Kidney epithelial cell (primary cell): ENCODE results near the gene CGRRF1. TPM values are rescaled to one million over a fixed set of nuclear protein-coding genes. Genes with fewer than 3 reads are reported as not detected.

Source experiments
- DNase-seq: peaks from one replicate; pipeline ENCODE4 v3.0.0-alpha.2; 2010; ENCODE audit warnings: low read depth
- H3K27me3 ChIP-seq: 2 replicates; pipeline ENCODE4 v1.6.0; 2011; ENCODE audit warnings: low read length; ENCODE audit not compliant: control insufficient read depth, insufficient read depth
- H3K36me3 ChIP-seq: 2 replicates; pipeline ENCODE4 v1.5.1; 2011; ENCODE audit warnings: low read length; ENCODE audit not compliant: control insufficient read depth, insufficient read depth
- H3K4me3 ChIP-seq: 2 replicates; pipeline ENCODE4 v1.5.1; 2011; ENCODE audit warnings: low read depth, mild to moderate bottlenecking, control low read depth, low read length
- total RNA-seq: library from RNA; depleted of rRNA; stranded (reverse); fragments of >200 nt; gene quantifications from 2 replicates; pipeline ENCODE4 v1.2.3, GENCODE V29; 2015
- TF ChIP-seq, protein P1 (sequence below): IDR thresholded peaks from 2 replicates; pipeline ENCODE4 v1.5.1; 2011; ENCODE audit warnings: mild to moderate bottlenecking, moderate library complexity, low read length, control low read depth, inconsistent platforms; ENCODE audit not compliant: insufficient read depth, poor library complexity, severe bottlenecking

Gene CGRRF1
- total RNA-seq, 1 donor from 2014 or later: 13.4 TPM

DNA sequence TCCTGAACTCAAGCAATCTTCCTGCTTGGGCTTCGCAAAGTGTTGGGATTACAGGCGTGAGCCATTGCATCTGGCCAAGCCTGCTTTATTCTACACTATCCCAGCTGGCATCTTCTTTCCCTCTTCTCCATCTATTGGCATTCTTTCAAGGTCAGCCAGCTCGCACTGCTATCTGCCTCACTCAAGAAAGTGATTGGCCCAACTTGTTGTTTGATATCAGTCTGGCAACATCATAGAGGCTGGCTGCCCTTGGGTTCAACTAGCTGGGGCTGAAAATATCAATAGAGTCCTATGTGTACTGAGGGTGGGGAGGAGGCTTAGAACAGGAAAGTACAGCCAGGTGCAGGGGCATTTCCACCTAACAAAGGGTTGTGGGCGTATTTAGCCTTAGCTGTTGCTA is 38.1 kb upstream of the CGRRF1 start:
- no peak overlapping the region for H3K4me3 ChIP-seq
- no peaks in the 10 kb centered on the region for H3K36me3 ChIP-seq
- no peaks in the 10 kb centered on the region for H3K27me3 ChIP-seq
- TF ChIP-seq, protein P1, sequence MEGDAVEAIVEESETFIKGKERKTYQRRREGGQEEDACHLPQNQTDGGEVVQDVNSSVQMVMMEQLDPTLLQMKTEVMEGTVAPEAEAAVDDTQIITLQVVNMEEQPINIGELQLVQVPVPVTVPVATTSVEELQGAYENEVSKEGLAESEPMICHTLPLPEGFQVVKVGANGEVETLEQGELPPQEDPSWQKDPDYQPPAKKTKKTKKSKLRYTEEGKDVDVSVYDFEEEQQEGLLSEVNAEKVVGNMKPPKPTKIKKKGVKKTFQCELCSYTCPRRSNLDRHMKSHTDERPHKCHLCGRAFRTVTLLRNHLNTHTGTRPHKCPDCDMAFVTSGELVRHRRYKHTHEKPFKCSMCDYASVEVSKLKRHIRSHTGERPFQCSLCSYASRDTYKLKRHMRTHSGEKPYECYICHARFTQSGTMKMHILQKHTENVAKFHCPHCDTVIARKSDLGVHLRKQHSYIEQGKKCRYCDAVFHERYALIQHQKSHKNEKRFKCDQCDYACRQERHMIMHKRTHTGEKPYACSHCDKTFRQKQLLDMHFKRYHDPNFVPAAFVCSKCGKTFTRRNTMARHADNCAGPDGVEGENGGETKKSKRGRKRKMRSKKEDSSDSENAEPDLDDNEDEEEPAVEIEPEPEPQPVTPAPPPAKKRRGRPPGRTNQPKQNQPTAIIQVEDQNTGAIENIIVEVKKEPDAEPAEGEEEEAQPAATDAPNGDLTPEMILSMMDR: no peak
- no peak for DNase-seq

DNA sequence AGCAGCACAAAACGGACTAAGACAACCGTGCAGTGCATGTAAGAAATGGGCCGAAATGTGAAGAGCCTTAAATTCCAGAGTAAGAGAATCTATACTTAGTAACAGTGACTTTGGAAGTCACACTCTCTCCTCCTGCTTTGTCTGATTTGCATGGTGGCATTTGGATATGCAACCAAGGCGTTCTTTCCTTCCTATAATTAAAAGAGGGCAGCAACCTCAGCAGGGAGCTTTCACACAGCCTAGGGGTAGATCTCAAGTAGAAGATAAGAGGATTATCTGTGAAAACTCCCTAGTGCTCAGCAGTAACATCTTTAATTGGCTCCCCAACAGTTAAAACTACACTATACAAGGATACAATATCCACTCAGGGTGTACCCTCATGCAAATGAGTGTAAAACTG is 37.4 kb upstream of the CGRRF1 start:
- no peaks in the 10 kb centered on the region for H3K36me3 ChIP-seq

DNA sequence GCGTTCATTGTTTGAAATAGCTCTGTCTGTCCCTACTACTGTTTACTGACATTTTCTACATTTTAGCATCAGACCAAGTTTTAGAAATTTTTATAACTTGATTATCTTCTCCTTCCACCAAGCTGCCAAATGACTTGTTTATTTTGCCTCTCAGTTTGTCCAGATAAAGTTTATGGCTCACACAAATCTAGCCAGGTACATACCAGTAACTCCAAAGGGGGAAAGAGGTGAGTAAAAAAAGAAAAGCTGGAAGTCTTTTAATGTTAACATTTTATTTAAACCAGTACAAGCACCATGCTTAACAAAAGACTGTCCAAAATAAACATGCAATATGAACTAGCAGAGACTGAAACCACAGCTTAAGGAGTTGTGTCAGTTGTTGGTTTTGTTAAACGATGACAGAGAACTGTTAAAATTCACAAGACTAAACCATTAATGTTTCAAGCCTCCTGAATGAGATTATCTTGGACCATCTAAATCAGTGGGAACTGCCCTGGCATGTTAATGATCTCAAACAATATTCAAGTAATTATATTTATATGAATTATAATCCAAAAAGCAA is 35.4 kb upstream of the CGRRF1 start:
- Histone ChIP-seq H3K36me3 (no peaks in the 10 kb centered on the region), H3K4me3 (no peak overlapping the region), H3K27me3 (no peaks in the 10 kb centered on the region)
- DNase-seq: no peak
- TF ChIP-seq, protein P1: no peak

More for the DNA sequence above, 37.4 kb upstream of the CGRRF1 start:
- TF ChIP-seq, protein P1: no peak
- no peaks in the 10 kb centered on the region for H3K27me3 ChIP-seq
- no peak for DNase-seq
- no peak overlapping the region for H3K4me3 ChIP-seq

DNA sequence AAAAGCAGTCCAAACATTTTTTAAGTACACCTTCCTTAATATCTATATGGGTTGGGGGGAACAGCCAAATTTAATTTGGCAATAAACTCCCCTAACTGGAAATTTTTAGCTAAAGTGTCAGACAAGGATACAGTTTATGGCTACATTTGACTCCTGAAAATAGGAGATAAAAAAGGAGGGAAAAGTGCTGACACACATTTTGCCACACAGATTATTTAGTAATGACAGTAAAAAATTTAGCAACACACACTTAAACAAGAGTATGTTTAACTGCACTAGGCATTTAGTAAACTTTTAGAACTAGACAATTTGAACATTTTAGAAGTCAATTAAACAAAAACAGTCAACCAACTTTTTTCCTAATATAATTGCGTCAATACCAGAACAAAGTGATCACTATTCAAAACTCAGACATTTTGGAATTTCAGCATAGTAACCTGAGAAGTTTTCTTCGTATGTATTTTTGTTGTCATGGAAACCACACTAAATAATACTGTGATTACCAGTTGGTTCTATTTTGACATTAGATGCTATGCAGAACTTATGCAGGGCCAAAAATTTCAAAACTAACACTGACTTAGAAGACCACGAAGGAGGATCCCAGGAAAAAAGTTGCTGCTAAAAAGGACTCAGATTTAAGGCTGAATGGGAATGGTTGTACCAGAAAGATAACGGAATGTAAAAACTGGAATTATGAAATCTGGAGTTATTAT is 34.4 kb upstream of the CGRRF1 start:
- DNase-seq: no peak
- no peaks in the 10 kb centered on the region for H3K36me3 ChIP-seq
- H3K27me3 ChIP-seq: no peaks in the 10 kb centered on the region
- H3K4me3 ChIP-seq: no peak overlapping the region
- TF ChIP-seq, protein P1: no peak

DNA sequence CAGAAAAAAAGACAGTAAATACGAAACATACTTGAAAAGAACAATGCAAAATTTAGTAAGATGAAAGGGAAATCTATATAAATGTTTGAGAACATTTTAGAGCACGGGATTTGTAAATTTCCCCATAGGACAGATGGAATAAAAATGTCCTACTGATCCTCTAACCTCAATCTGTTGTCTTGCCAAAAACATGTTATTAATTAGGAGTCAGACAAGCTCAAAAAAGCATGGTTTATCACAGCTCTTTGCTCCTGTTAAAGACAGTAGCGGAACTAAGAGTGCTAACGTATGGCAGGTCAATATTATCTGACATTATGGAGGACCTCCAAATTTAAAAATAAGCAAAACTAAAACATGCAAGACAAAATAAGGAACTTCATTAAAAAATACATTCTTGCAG is 33.8 kb upstream of the CGRRF1 start:
- no peak for DNase-seq
- Histone ChIP-seq H3K4me3 (no peak overlapping the region), H3K36me3 (no peaks in the 10 kb centered on the region), H3K27me3 (no peaks in the 10 kb centered on the region)
- TF ChIP-seq, protein P1: no peak
